Ureter (tissue), 1 donor: ENCODE measurements around the gene TFRC. TPM values are rescaled to one million over a fixed set of nuclear protein-coding genes. Genes with fewer than 3 reads are reported as not detected.
"Not testable (repeated sequence)": the region's sequence is repeated elsewhere in the genome, so short reads cannot be mapped to it uniquely, and the experiment has no call there.

Experiments used
- DNase-seq: peaks from one replicate; pipeline ENCODE4 v3.0.0-alpha.2; 2020; ENCODE audit warnings: low spot score
- total RNA-seq: library from RNA; stranded (reverse); gene quantifications from one replicate; pipeline ENCODE4 v1.2.4, GENCODE V29; 2023
- donor health status: DM: yes; HTN: yes; CAD: no.

The TFRC gene
- total RNA-seq, 1 donor from 2014 or later, result 89.1 TPM

GRCh38 chr3:196048922-196049598 is 32.8 kb downstream of the TFRC start:
- no peak for DNase-seq

- no peak for DNase-seq
These were observed 34.4 kb downstream of the TFRC start for GRCh38 chr3:196047391-196048030.

- DNase-seq, result no peak
These were observed 37.4 kb downstream of the TFRC start for GRCh38 chr3:196044513-196044912.

GRCh38 chr3:196042673-196043072 is 39.2 kb downstream of the TFRC start:
- no peak for DNase-seq

- DNase-seq, result no peak
These were observed 42.5 kb downstream of the TFRC start for GRCh38 chr3:196039359-196039758.

GRCh38 chr3:196026059-196026458 is 55.8 kb downstream of the TFRC start:
- not testable (repeated sequence) for DNase-seq

GRCh38 chr3:196024968-196025367 is 56.9 kb downstream of the TFRC start:
- no peak for DNase-seq

- no peak for DNase-seq
These were observed 57.9 kb downstream of the TFRC start for GRCh38 chr3:196023947-196024346.

GRCh38 chr3:196022499-196022878 is 59.4 kb downstream of the TFRC start:
- not testable (repeated sequence) for DNase-seq

- no peak for DNase-seq
These were observed 61.5 kb downstream of the TFRC start for GRCh38 chr3:196020373-196020772.

GRCh38 chr3:196019576-196019975 is 62.3 kb downstream of the TFRC start:
- DNase-seq, result not testable (repeated sequence)

GRCh38 chr3:196018159-196018558 is 63.7 kb downstream of the TFRC start:
- not testable (repeated sequence) for DNase-seq

GRCh38 chr3:196016485-196016884 is 65.4 kb downstream of the TFRC start:
- DNase-seq, result no peak

GRCh38 chr3:196016059-196016458 is 65.8 kb downstream of the TFRC start:
- no peak for DNase-seq

- no peak for DNase-seq
These were observed 68.1 kb downstream of the TFRC start for GRCh38 chr3:196013587-196014487.

GRCh38 chr3:196012941-196013476 is 68.9 kb downstream of the TFRC start:
- no peak for DNase-seq

- DNase-seq, result no peak
These were observed 69.4 kb downstream of the TFRC start for GRCh38 chr3:196012481-196012880.

- DNase-seq, result no peak
These were observed 72.4 kb downstream of the TFRC start for GRCh38 chr3:196009456-196009855.

- no peak for DNase-seq
These were observed 73.0 kb downstream of the TFRC start for GRCh38 chr3:196008929-196009328.

- DNase-seq, result no peak
These were observed 73.5 kb downstream of the TFRC start for GRCh38 chr3:196008387-196008786.

GRCh38 chr3:196007744-196008335 is 74.0 kb downstream of the TFRC start:
- no peak for DNase-seq

GRCh38 chr3:196005338-196005737 is 76.6 kb downstream of the TFRC start:
- not testable (repeated sequence) for DNase-seq
